ENCODE measurements around the gene RFX8.
"Not testable (repeated sequence)": the region's sequence is repeated elsewhere in the genome, so short reads cannot be mapped to it uniquely, and the experiment has no call there.

RFX8 gene

GRCh38 chr2:101438555-101438954 lies 36.4 kb downstream of the RFX8 start:
- DNase-seq: not testable (repeated sequence)

GRCh38 chr2:101435001-101435862 lies 39.7 kb downstream of the RFX8 start:
- DNase-seq: no peak

DNA sequence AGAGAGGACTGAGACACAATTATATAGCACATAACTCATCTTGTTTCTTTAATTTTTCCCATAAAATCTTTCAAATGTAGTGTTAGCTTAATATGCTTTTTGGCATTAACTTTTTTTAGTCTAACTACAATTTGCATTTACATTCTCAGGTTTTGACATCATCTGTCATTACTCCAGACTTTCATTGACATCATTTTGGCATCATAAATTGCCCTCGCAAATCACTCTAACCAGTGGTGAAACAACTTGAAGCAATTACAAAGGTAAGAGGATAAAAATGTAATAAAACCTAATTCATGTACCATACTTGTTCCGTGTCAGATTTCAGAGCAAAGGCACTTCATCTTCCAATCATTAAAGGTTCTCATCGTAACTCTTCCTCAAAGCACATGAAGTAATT lies 41.4 kb downstream of the RFX8 start:
- no peak for DNase-seq

DNA sequence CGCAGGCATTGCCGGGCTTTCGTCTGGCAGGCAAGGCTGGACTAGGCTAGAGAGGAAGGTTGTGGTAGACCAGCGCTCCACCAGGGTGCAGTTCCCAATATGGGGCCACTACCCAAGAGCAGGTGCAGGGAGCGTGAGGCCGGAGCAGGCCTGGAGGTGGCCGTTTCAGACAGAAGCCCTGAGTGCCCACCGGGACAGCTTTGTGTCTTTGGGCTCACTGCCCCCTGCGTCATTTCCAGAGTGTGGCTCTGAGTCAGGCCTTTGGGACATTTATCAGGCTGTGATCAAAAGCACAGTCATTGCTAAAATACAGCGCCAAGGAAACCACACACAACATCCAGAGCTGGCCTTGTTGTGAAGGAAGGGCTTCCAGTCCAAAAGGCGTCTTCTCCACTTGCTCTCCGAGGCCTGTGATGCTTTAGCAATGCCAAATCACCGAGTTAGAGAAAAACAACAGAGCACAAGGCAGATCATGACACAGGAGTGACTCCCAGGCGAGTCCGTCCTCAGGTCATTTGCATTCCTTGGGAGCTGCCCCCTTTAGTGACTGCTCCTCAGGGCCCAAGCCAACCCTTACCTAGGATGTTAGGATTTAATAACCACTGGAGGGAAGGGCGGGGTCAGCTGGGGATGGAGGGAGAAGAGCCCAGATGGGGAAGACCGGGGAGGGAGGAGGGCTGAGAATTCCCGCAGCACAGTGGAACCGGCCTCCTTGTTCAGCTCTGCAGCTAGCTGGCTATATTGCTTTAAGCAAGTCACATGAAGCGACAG lies 42.3 kb downstream of the RFX8 start:
- DNase-seq: no peak

GRCh38 chr2:101431486-101431885 lies 43.4 kb downstream of the RFX8 start:
- DNase-seq: no peak

DNA sequence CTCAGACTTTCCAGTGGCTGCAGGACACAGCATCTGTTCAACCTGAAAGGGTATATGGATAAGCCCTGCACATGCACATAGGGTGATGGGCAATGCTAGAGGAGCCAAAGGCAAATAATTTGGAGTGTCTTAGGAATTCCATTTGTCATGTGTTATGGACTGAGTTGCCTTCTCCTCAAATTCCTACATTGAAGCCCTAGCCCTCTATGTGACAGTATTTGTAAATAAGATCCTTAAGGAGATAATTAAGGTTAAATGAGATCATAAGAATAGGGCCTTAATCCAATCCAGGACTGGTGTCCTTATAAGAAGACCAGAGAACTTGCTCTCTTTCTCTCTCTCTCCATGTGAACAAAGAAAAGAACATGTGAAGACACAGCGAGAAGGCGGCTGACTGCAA lies 44.8 kb downstream of the RFX8 start:
- no peak for DNase-seq

DNA sequence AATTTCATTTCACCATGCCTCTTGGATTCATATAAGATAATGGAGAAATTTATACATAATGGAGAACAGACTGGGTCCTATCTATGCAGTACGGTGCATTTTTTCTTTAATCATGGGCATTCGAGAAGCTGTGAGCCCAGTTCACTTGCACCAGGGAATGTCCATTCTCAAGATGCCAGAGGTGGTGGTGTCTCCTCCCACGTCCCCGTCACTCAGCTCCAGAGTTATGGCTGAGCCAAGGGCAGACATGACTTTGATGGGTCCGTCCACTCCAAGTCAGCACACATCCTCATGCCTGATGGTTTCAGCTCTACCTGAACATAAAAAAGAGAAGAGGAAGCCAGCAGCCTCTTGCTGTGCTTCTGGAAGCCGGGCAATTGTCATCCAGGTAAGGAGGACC lies 45.5 kb downstream of the RFX8 start:
- DNase-seq: no peak

- DNase-seq: no peak
Observed at GRCh38 chr2:101428422-101429176, 46.3 kb downstream of the RFX8 start.

DNA sequence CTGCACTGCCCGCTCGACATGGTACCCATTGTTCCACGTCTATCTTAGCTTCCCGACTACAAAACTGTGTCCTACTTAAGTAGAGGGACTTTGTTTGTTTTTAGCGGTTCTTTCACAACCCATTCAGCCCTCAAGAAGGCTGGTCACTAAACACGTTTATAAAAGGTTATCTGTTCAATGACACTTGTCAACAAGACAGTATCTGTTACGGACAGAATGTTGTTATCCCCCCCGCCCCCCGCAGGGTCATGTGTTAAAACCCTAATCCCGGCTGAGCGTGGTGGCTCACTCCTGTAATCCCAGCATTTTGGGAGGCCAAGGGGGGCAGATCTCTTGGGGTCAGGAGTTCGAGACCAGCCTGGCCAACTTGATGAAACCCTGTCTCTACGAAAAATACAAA lies 47.2 kb downstream of the RFX8 start:
- no peak for DNase-seq

DNA sequence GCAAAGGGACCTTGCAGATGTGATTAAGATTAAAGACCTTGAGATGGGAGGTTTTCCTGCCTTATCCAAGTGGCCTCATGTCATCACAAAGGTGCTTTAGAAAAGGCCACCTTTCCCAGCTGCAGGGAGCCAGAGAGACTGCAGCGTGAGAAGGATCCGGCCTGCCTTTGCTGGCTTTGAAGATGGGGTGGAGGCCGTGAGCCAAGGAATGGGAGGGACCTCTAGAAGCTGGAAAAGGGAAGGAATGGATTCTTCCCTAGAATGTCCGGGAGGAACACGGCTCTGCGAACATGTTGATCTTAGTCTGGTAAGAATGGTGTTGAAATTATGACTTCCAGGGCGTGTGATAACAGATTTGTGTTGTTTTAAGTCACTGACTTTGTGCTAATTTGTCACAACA lies 47.7 kb downstream of the RFX8 start:
- DNase-seq: no peak

- no peak for DNase-seq
Observed at GRCh38 chr2:101426822-101427221, 48.1 kb downstream of the RFX8 start.

DNA sequence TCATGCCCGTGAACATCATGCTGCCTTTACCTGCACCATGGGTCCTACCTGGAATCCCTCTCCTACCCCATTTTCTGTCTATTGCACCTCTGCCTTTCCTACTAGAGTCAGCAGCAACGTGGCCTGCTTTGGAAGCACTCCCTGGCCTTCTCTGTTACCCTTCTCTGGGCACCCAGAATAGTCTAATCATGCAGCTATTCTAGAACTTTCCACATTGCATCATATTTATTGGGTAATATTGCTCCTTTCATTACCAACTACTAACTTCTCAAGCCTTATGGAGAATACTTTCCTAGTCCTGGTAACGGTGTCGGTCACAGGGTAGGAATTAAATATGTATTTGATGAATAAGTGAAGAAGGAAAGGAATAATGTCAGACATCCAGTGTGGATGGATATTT lies 54.3 kb downstream of the RFX8 start:
- no peak for DNase-seq

DNA sequence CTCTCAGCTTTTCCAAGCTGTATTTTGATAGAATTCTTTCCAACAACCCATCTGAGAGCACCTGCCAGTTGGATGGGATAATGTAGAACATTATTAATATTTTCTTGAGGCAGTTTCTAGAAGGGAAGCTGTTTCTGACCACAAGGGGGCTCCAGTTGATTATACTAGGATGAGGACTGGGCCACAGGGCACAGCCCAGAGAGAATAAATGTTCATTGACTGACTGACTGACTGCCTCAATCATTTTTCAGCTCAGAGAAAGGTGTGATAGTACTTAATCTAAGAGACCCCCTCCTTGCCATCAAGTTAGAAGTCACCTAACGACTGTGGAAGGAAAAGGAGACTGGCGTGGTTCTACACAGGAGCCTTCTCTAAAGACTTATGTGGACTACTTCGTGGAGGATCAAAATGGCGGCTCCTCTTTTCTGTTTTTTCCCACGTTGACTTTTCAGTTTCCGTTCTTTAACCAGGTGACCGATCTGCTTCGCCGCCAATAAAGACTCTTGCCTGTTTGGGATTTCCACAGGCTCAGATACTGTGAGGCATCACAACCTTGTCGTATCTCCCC lies 55.7 kb downstream of the RFX8 start:
- DNase-seq: peak; percentile 15

DNA sequence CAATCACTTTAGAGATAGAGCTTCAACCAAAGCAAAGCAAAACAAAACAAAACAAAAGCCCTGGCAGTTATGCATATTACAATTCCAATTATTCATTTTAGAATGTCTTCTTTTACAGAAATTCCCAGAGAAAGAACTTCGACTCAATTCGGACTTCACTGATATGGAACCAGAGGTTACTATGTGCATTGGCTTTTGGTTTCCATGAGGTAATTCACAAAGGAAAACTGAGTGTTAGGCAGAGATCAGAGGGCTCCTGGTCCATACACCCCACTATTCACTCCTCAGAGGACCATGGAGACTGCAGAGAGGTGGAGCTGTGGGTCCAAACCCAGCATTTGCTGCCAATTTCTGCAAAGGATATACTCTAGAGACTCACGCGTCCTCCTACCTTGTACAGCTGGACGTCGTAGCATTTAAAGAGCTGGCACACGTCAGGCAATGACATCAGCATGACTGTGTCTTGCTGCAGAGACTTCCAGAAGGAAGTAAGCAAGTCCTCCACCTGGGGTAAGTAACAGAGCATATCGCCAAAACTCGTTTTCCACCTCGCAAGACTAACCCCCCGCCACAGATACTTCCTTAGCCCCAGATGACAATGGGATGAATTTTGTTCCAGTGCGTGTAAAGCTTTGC lies 56.3 kb downstream of the RFX8 start:
- no peak for DNase-seq

DNA sequence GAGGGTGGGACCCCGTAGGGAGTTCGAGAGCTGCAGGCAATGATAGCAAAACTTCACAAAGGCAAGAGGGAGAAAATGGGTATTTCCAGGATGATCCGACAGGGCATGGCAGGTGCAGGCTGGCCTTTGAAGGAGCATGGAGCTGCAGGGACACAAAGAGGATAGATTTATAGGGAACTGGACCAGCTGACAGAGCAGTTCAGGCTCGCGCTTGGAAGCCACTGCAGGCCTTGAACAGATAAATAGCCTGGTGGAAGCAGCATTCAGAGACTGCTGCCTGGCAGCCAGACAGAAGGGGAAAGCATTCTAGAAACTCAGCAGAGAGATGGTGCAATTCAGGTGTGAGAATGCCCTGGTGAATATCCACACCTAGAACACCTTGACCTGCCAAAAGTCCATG lies 58.3 kb downstream of the RFX8 start:
- DNase-seq: no peak

- DNase-seq: no peak
Observed at GRCh38 chr2:101415884-101416283, 59.0 kb downstream of the RFX8 start.

DNA sequence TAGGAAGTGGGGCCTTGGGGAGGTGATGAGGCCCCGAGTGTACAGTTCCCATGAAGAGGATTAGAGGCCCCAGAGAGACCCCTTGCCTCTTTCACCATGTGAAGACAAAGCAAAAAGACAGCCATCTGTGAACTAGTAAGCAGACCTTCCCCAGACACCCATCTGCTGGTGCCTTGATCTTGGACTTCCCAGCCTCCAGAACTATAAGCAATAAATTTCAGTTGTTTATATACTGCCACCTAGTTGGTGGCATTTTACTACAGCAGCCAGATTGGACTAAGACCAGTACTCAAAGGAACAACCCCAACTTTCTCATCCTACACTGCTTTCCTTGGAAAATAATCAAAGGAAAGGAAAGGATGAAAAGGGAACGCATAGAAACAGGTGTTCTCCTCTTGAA lies 59.7 kb downstream of the RFX8 start:
- no peak for DNase-seq

- DNase-seq: no peak
Observed at GRCh38 chr2:101412092-101412694, 62.7 kb downstream of the RFX8 start.

- no peak for DNase-seq
Observed at GRCh38 chr2:101410746-101411145, 64.2 kb downstream of the RFX8 start.

DNA sequence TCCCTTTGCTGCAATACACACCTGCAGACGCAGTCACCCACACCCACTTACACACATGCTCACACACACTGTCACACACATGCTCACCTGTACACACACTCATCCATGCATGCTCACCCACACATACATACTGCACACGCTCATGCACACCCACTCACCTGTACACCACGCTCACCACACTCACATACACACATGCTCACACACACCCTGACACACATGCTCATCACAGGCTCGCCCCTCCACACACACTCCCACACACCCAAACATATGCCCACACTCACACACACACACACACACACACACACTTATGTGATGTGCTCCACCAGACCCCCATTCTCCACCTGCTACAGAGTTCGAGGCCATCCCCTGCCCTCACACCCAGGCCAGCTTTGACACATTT lies 64.8 kb downstream of the RFX8 start:
- DNase-seq: no peak

DNA sequence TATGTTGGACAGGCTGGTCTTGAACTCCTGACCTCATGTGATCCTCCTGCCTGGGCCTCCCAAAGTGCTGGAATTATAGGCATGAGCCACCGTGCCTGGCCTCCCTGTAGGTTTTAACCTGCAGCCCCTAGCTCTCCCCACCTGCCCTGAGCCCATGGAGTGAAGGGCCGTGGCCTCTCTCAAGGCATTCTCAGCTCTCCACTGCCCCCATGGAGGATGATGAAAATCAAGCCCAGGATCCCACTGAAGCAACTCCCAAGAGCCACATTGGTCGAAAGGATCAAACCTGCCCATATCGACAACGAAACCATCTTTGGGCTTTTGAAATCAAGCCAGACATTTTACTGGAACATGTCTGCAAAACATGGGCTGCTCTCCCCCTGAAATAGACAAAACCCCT lies 65.2 kb downstream of the RFX8 start:
- no peak for DNase-seq

GRCh38 chr2:101408925-101409324 lies 66.0 kb downstream of the RFX8 start:
- DNase-seq: no peak
